ENCODE measurements around the gene SLC25A44. TPM values are rescaled to one million over a fixed set of nuclear protein-coding genes. Genes with fewer than 3 reads are reported as not detected.

The SLC25A44 gene
- total RNA-seq, 1 experiment from 2014 or later, result 32.3 TPM

- POLR2A ChIA-PET, result interaction anchor here (2.3 kb wide), 1 partner anchor 11 kb away, joined by 5 read pairs; no protein-coding TSS in a partner anchor
- no peak for TF ChIP-seq CTCF (IDR thresholded peaks at IDR 0.05; ENCODE audit: unreplicated experiment)
- BruUV-seq (replicated peaks), result no TSS peak
- H3K36me3 Mint-ChIP-seq (ENCODE audit: insufficient read depth, unreplicated experiment), result no peaks in the 10 kb centered on the region
- no peak for DNase-seq (ENCODE audit: unreplicated experiment)
- H3K4me3 Mint-ChIP-seq (ENCODE audit: unreplicated experiment), result no peak overlapping the region
- CTCF ChIA-PET, result interaction anchor here (1.3 to 3.9 kb wide), 4 partner anchors 17 to 72 kb away, joined by 3 to 22 read pairs (median 14); no protein-coding TSS in a partner anchor
- peaks cover 9% of the 10 kb centered on the region for H3K27me3 Mint-ChIP-seq (ENCODE audit: insufficient read depth, unreplicated experiment)
- no peak overlapping the region for H3K27ac Mint-ChIP-seq (ENCODE audit: low read depth, unreplicated experiment)
- no peaks in the 10 kb centered on the region for H3K9me3 Mint-ChIP-seq (ENCODE audit: unreplicated experiment)
- H3K4me1 Mint-ChIP-seq (ENCODE audit: insufficient read depth, unreplicated experiment), result peaks cover 4% of the 10 kb centered on the region
- intact Hi-C loops (cut with micrococcal nuclease), result no loop called here
These were observed 31.4 kb upstream of the SLC25A44 start for GRCh38 chr1:156162430-156163037.

GRCh38 chr1:156163712-156164111 is 30.2 kb upstream of the SLC25A44 start:
- Mint-ChIP-seq H3K27me3 (ENCODE audit: insufficient read depth, unreplicated experiment) (peaks cover 9% of the 10 kb centered on the region), H3K4me1 (ENCODE audit: insufficient read depth, unreplicated experiment) (peaks cover 4% of the 10 kb centered on the region), H3K9me3 (ENCODE audit: unreplicated experiment) (no peaks in the 10 kb centered on the region), H3K36me3 (ENCODE audit: insufficient read depth, unreplicated experiment) (no peaks in the 10 kb centered on the region), H3K4me3 (ENCODE audit: unreplicated experiment) (no peak overlapping the region), H3K27ac (ENCODE audit: low read depth, unreplicated experiment) (no peak overlapping the region)
- no TSS peak for BruUV-seq (replicated peaks)
- DNase-seq (ENCODE audit: unreplicated experiment), result no peak
- no peak for TF ChIP-seq CTCF (IDR thresholded peaks at IDR 0.05; ENCODE audit: unreplicated experiment)
- intact Hi-C loops (cut with micrococcal nuclease), result no loop called here
- ChIA-PET CTCF (interaction anchor here (0.6 to 3.9 kb wide), 10 partner anchors 14 to 639 kb away, joined by 3 to 22 read pairs (median 3); no protein-coding TSS in a partner anchor), POLR2A (interaction anchor here (0.9 to 1.1 kb wide), 2 partner anchors 8 to 23 kb away, joined by 3 read pairs; no protein-coding TSS in a partner anchor)

- peaks cover 4% of the 10 kb centered on the region for H3K4me1 Mint-ChIP-seq (ENCODE audit: insufficient read depth, unreplicated experiment)
- no peaks in the 10 kb centered on the region for H3K36me3 Mint-ChIP-seq (ENCODE audit: insufficient read depth, unreplicated experiment)
- H3K27me3 Mint-ChIP-seq (ENCODE audit: insufficient read depth, unreplicated experiment), result peaks cover 14% of the 10 kb centered on the region
- intact Hi-C loops (cut with micrococcal nuclease), result no loop called here
- BruUV-seq (replicated peaks), result no TSS peak
- POLR2A ChIA-PET, result interaction anchor here (0.9 to 1.1 kb wide), 2 partner anchors 9 to 23 kb away, joined by 3 read pairs; no protein-coding TSS in a partner anchor
- H3K4me3 Mint-ChIP-seq (ENCODE audit: unreplicated experiment), result no peak overlapping the region
- H3K27ac Mint-ChIP-seq (ENCODE audit: low read depth, unreplicated experiment), result no peak overlapping the region
- CTCF ChIA-PET, result interaction anchor here (0.6 to 3.9 kb wide), 15 partner anchors 13 to 640 kb away, joined by 3 to 22 read pairs (median 3); no protein-coding TSS in a partner anchor
- H3K9me3 Mint-ChIP-seq (ENCODE audit: unreplicated experiment), result no peaks in the 10 kb centered on the region
- no peak for DNase-seq (ENCODE audit: unreplicated experiment)
- no peak for TF ChIP-seq CTCF (IDR thresholded peaks at IDR 0.05; ENCODE audit: unreplicated experiment)
These were observed 29.6 kb upstream of the SLC25A44 start for GRCh38 chr1:156164125-156164831.

DNA sequence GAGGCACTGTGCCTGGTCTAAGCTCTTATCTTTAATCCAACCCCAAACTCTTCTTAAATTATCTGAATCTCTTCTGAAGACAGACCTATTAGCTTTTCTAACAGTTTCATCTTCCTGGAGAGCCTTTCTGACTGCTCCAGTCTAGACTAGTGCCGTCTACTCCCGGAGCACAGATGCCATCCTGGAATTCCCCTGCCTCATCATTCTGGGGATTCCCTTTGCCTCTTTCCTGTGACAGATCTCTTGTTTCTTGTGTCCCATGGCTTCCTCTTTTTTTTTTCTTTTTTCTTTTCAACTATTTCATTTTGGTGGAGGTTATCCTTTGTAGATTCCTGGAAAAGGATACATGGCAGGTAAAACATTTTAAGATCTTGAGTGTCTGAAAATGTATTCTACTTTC is 28.8 kb upstream of the SLC25A44 start:
- no peaks in the 10 kb centered on the region for H3K9me3 Mint-ChIP-seq (ENCODE audit: unreplicated experiment)
- H3K27me3 Mint-ChIP-seq (ENCODE audit: insufficient read depth, unreplicated experiment), result peaks cover 18% of the 10 kb centered on the region
- peaks cover under 1% of the 10 kb centered on the region for H3K4me1 Mint-ChIP-seq (ENCODE audit: insufficient read depth, unreplicated experiment)
- no peak for TF ChIP-seq CTCF (IDR thresholded peaks at IDR 0.05; ENCODE audit: unreplicated experiment)
- BruUV-seq (replicated peaks), result no TSS peak
- DNase-seq (ENCODE audit: unreplicated experiment), result no peak
- POLR2A ChIA-PET, result interaction anchor here (0.8 to 1.8 kb wide), 5 partner anchors 11 to 29 kb away, joined by 3 to 5 read pairs (median 3); partner anchors contain the start of gene SLC25A44
- no peak overlapping the region for H3K4me3 Mint-ChIP-seq (ENCODE audit: unreplicated experiment)
- no peak overlapping the region for H3K27ac Mint-ChIP-seq (ENCODE audit: low read depth, unreplicated experiment)
- no peaks in the 10 kb centered on the region for H3K36me3 Mint-ChIP-seq (ENCODE audit: insufficient read depth, unreplicated experiment)
- CTCF ChIA-PET, result interaction anchor here (0.6 to 3.9 kb wide), 8 partner anchors 14 to 75 kb away, joined by 3 to 22 read pairs (median 4); no protein-coding TSS in a partner anchor
- intact Hi-C loops (cut with micrococcal nuclease), result no loop called here
